NCI-H187 (cell line): ENCODE data around the gene METTL21C.

Experiments
- DNase-seq, 2 experiments: peaks; one replicate each; lab custom pipeline; 2025; lab: John Stamatoyannopoulos, UW

The METTL21C gene

GRCh38 chr13:102667023-102667422 is 27.8 kb downstream of the METTL21C start:
- DNase-seq: no peak

- no peak for DNase-seq
Measured at GRCh38 chr13:102659168-102659713, 35.6 kb downstream of the METTL21C start.

DNA sequence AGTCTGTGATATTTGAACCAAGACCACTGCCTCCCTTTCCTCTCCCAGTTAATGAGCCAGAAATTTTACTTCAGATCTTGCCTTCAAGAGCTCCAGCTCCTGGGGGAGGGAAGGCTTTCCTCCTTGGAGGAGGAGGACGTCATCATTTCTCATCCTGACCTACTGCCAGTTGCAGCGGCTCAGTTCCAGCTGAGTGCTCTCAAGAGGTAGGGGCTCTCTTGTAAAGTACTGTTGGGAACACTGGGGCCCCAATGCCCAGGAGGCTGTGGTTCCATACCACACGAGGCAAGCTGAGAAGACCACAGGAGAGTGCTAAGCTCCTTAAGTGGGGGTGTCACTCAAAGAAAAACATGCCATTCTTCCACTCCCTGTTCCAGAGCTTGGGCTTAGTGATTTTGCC is 36.2 kb downstream of the METTL21C start:
- DNase-seq: peak in 1 of 2 experiments; percentile 20

DNA sequence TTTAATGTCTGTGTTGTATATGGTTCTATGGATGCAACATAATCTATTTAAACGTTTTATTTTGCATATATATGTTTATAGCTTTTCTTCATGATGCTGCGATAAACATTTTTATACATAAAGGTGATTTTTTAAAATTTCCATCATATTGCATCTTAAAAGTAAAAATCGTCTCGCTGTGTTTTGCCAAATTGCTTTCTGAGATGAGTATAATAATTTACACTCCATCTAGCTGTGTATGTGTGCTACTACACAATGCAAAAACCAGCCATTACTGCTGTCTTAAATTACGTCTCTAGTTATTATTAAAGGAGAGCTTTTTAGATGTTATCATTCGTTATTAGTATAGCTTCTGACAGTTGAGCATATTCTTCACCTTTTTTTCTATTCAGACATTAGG is 37.2 kb downstream of the METTL21C start:
- DNase-seq: no peak

DNA sequence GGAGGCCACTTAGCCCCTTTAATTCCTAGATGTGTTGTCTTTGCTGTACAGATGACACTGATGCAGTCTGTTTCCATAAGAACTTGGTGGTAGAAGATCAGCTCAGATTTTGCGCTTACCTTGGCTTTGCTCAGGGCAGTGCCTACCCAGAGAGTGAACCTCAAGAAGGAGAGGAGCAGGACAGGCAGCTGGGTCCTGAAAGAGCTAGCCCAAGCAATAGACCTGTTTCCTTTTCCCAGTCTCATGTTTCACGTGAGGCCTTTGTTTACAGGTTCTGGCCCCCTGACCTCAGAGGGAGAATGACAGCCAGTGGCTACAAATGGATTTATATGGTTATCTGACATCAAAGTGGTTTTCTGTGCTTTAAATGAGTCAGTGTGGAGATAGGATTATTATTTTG is 40.1 kb downstream of the METTL21C start:
- DNase-seq: no peak

GRCh38 chr13:102651892-102652291 is 43.0 kb downstream of the METTL21C start:
- no peak for DNase-seq

DNA sequence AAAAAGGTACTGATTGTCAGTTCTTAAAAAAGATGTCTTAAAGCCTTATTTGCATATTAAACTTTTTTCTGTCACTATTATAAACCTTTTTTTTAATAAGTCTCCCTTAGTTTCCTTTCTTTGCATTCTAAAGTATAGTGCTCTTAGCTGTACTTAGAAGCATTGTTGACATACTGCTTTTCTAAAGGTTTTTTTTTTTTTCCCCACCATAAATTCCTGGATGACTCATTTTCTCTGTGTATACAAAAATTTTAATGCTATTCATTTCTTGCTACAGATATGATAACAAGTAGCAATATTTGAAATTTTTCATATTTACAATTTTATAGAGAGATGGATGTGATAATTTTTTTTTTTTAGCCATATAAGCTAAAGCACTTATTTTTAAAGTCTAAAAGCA is 43.5 kb downstream of the METTL21C start:
- DNase-seq: no peak

DNA sequence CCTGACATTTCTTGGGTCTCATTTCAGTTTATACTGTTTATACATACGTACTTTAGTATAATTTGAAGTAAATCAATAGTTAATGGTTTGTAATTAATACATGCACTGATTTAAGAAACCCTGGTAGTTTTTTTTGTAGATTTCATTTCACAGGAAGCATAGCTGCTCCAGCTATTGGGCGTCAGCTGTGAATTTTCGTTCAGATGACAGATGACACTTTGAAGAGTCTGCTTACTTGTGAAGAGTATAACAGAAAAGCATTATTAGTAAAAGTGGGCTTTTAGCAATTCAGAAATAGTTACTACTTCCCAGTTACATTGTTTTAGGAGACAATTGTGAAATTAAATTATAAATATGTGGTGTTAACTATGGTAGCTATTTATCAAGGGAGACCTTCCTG is 44.4 kb downstream of the METTL21C start:
- DNase-seq: no peak

- DNase-seq: no peak
Measured at GRCh38 chr13:102648046-102648445, 46.8 kb downstream of the METTL21C start.

- no peak for DNase-seq
Measured at GRCh38 chr13:102645701-102646100, 49.1 kb downstream of the METTL21C start.

DNA sequence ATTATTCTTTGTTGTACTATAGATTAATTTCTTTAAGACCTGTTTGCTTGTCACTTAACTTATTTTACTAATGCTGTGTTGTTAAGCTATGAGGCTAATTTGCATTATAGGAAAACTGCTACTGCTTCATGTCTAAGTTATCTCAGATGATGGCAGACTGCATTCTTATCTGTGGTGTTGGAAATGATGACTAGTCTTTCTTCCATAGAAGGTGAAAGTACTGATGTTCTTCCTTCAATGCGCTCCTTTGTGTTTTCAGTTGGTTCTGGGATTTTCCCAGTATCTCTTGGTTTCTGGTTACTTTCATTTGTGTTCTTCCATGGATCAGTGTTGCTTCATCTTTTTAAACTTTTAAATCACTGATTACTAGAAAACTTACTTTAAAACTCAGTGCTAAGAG is 51.2 kb downstream of the METTL21C start:
- DNase-seq: no peak

DNA sequence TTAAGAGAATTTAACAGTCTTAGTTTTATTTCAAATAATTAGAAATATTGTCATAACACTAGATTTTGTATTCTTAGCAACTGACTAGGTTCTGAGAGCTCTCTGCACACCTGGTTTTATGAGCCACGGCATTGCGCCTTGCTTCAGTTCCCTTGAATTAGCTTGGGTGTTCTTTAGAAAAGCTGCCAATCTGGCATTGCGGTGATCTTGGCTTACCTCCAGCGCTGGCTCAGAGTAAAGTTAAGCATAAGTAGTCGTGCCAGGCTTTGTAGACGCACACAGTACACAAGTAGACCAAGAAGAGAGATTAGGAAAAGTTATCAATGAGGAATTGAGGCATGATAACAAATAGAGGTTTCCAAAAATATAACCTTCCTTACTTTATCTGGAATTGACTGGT is 52.4 kb downstream of the METTL21C start:
- DNase-seq: peak in 1 of 2 experiments; percentile 67

GRCh38 chr13:102642029-102642428 is 52.8 kb downstream of the METTL21C start:
- no peak for DNase-seq

DNA sequence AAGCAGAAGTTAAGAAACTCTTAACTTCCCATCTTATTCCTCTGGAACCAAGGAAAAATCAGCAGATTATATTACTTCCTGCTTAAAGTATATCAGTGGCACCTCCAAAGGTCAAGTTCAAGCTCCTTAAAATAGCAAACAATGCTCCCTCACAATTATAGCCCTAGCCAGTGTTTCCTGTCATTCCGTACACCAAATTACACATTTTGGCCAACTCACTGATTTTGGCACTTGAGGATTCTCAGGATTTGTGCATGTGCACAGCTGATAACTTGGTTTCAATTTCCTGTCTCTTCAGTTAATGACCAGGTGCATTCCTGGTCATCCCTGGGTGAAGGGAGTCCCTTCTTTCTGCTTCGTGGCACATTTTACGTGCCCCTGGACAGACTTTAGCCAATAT is 56.1 kb downstream of the METTL21C start:
- no peak for DNase-seq
